Measurements from ENCODE around the gene IL27RA. TPM values are rescaled to one million over a fixed set of nuclear protein-coding genes. Genes with fewer than 3 reads are reported as not detected.

IL27RA gene
- total RNA-seq, 1 experiment from 2014 or later, result 18.3 TPM

DNA sequence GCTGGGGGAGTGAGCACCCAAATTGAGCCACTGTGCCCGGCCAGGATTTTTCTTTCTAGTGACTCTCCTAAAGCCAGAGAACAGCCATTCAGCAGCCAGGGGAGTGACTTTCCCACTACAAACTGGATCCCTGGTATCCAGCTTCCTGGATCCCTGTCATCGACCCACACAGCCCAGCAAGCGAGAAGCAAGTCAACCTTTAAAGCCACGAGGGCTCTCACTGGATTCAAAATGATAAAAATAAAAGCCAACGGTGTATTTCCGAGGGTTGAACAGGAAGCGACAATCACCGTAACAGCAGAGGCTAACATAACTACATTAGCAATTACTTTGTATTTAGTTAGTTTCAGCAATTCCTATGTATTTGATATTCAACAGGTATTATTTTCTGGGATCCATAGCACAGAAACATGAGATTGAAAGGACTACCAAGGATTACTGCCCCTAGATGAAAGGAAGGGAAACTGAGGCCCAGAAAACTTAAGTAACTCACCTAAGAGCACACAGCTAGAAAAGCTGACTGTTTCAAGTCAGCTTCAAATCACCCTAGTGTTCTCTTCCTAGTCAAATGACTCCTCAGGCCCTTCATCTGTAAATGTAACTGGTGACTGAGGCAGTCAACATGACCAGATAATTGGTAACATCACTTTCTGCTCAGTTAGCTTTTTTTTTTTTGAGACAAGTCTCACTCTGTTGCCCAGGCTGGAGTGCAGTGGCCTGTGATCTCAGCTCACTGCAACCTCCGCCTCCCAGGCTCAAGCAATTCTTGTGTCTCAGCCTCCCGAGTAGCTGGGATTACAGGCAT, 28.1 kb upstream of the IL27RA start:
- H3K79me2 ChIP-seq (ENCODE audit: insufficient read depth, low read length), result peaks cover 9% of the 10 kb centered on the region; the same call in 1 of the 2 replicates
- no peak overlapping the region for H3K27ac ChIP-seq (ENCODE audit: low read depth, low read length)
- no peaks in the 10 kb centered on the region for H3K9me2 ChIP-seq (ENCODE audit: insufficient read depth)
- TF ChIP-seq SRF (IDR thresholded peaks at IDR 0.05; ENCODE audit: low read depth), result no peak
- TF ChIP-seq CBX3 (IDR thresholded peaks at IDR 0.05; ENCODE audit: low read depth), result no peak
- TF ChIP-seq CEBPB (IDR thresholded peaks at IDR 0.05; ENCODE audit: low read depth), result no peak
- no peak for TF ChIP-seq POLR2AphosphoS5 (IDR thresholded peaks at IDR 0.05; ENCODE audit: low read depth, low read length)
- no peak for TF ChIP-seq TCF7L2 (IDR thresholded peaks at IDR 0.05; ENCODE audit: borderline replicate concordance, extremely low read depth, insufficient read depth, insufficient read length)
- no peak for TF ChIP-seq ELF1 (IDR thresholded peaks at IDR 0.05; ENCODE audit: borderline replicate concordance, low read depth)
- TF ChIP-seq, protein P1, sequence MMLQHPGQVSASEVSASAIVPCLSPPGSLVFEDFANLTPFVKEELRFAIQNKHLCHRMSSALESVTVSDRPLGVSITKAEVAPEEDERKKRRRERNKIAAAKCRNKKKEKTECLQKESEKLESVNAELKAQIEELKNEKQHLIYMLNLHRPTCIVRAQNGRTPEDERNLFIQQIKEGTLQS (IDR thresholded peaks at IDR 0.05), result no peak
- no peak for TF ChIP-seq RAD21 (IDR thresholded peaks at IDR 0.05; ENCODE audit: low read depth)
- no peak for TF ChIP-seq SP1 (IDR thresholded peaks at IDR 0.05; ENCODE audit: low read depth)
- no peak for TF ChIP-seq JUND (IDR thresholded peaks at IDR 0.05)
- TF ChIP-seq, protein P2, sequence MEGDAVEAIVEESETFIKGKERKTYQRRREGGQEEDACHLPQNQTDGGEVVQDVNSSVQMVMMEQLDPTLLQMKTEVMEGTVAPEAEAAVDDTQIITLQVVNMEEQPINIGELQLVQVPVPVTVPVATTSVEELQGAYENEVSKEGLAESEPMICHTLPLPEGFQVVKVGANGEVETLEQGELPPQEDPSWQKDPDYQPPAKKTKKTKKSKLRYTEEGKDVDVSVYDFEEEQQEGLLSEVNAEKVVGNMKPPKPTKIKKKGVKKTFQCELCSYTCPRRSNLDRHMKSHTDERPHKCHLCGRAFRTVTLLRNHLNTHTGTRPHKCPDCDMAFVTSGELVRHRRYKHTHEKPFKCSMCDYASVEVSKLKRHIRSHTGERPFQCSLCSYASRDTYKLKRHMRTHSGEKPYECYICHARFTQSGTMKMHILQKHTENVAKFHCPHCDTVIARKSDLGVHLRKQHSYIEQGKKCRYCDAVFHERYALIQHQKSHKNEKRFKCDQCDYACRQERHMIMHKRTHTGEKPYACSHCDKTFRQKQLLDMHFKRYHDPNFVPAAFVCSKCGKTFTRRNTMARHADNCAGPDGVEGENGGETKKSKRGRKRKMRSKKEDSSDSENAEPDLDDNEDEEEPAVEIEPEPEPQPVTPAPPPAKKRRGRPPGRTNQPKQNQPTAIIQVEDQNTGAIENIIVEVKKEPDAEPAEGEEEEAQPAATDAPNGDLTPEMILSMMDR (IDR thresholded peaks at IDR 0.05 in 2 of 3, conservative IDR thresholded peaks at IDR 0.05 in 1 of 3; ENCODE audit: borderline replicate concordance in 1 of 3, insufficient read depth in 1 of 3, low read depth in 2 of 3, low read length in 2 of 3), result no peak
- no peak for TF ChIP-seq SIN3A (IDR thresholded peaks at IDR 0.05; ENCODE audit: low read depth)
- TF ChIP-seq, protein P3, sequence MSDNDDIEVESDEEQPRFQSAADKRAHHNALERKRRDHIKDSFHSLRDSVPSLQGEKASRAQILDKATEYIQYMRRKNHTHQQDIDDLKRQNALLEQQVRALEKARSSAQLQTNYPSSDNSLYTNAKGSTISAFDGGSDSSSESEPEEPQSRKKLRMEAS (IDR thresholded peaks at IDR 0.05), result no peak
- intact Hi-C loops (cut with micrococcal nuclease), result loop anchor here (2.0 kb wide), 1 partner anchor 51 kb away; the partner anchor contains the start of gene DCAF15
- H3K27me3 ChIP-seq (ENCODE audit: insufficient read depth, low read length), result no peaks in the 10 kb centered on the region
- no peak overlapping the region for H3K9ac ChIP-seq (ENCODE audit: low read length)
- 0 out of 4 replicates have a peak, but pooled peaks cover 0 to 10% of the 10 kb centered on the region in 2 experiments for H3K36me3 ChIP-seq (ENCODE audit: control insufficient read depth in 1 of 2, insufficient read depth in 2 of 2, low read length in 2 of 2)
- no peak for ATAC-seq
- ChIA-PET RAD21 (ENCODE audit: low non-redundant PET in 1 of 2, low total read pairs in 2 of 2, uncharacterized antibody in 2 of 2, unreplicated experiment in 2 of 2) (no interaction called here), CTCF (no interaction called here), POLR2A (no interaction called here)
- peaks cover 6 to 7% of the 10 kb centered on the region in 2 experiments; a peak in 2 of 4 replicates for H3K9me3 ChIP-seq (ENCODE audit: control insufficient read depth in 1 of 2, insufficient read depth in 1 of 2, low read depth in 1 of 2, low read length in 2 of 2)
- H4K20me1 ChIP-seq (ENCODE audit: insufficient read depth), result no peaks in the 10 kb centered on the region
- H3K4me1 ChIP-seq (ENCODE audit: control insufficient read depth in 1 of 2, insufficient read depth in 2 of 2, low read length in 2 of 2), result peaks cover 5 to 21% of the 10 kb centered on the region in 2 experiments; a peak in 3 of 4 replicates
- no peak overlapping the region for H3K4me2 ChIP-seq (ENCODE audit: low read length)
- no peak overlapping the region for H2AFZ ChIP-seq (ENCODE audit: low read depth, low read length, poor library complexity, severe bottlenecking)
- no peak overlapping the region for H3K4me3 ChIP-seq (replicated peaks in 1 of 2; ENCODE audit: low read depth in 1 of 2, low read length in 2 of 2)
- no peak for DNase-seq (ENCODE audit: low read depth, low spot score)
- BruUV-seq (replicated peaks), result no TSS peak

Data from HCT116 (cell line).